Stomach (tissue), 4 donors: Measurements from ENCODE around the gene COX4I1.

Experiments
- CTCF ChIP-seq, 7 experiments: fragments of 450-650 bp in 4 of 7; fragments of 200-600 bp in 3 of 7; sonication (generic) in 3 of 7; IDR thresholded peaks; one replicate each; pipeline ENCODE4 v1.5.1; 2016 to 2019; ENCODE audit warnings: antibody characterized with exemption in 7 of 7, control low read depth in 2 of 7, mild to moderate bottlenecking in 1 of 7
- EP300 ChIP-seq: sonication (generic); formaldehyde crosslinking; IDR thresholded peaks from one replicate; pipeline ENCODE4 v1.6.1; 2017; ENCODE audit warnings: antibody characterized with exemption

GRCh38 chr16:85839681-85840240, 40.3 kb downstream of the COX4I1 start:
- no peak for TF ChIP-seq EP300
- TF ChIP-seq CTCF (IDR thresholded peaks at IDR 0.05) = no peak
